Effector memory CD4-positive, alpha-beta T cell (primary cell): ENCODE results near the gene SEMA4G.

ENCODE experiments used
- DNase-seq, 3 donors: peaks; one replicate each; pipeline ENCODE4 v3.0.0-alpha.2; 2020
- H3K27ac ChIP-seq: 2 replicates; pipeline ENCODE4 v1.7.0; 2013; ENCODE audit warnings: mild to moderate bottlenecking, low read length, moderate library complexity; ENCODE audit not compliant: insufficient read depth, poor library complexity, severe bottlenecking
- H3K27me3 ChIP-seq: replicated peaks from 2 replicates; pipeline ENCODE4 v1.7.0; 2013; ENCODE audit warnings: mild to moderate bottlenecking, low read length; ENCODE audit not compliant: insufficient read depth, control insufficient read depth, poor library complexity, severe bottlenecking
- H3K36me3 ChIP-seq: 2 replicates; pipeline ENCODE4 v1.7.0; 2013; ENCODE audit warnings: mild to moderate bottlenecking, low read length, moderate library complexity; ENCODE audit not compliant: control insufficient read depth, insufficient read depth
- H3K4me1 ChIP-seq: 2 replicates; pipeline ENCODE4 v1.7.0; 2013; ENCODE audit warnings: low read length, mild to moderate bottlenecking; ENCODE audit not compliant: control insufficient read depth, insufficient read depth, poor library complexity, severe bottlenecking
- H3K4me3 ChIP-seq: 2 replicates; pipeline ENCODE4 v1.7.0; 2013; ENCODE audit warnings: low read length, low read depth, mild to moderate bottlenecking; ENCODE audit not compliant: insufficient read depth, poor library complexity, severe bottlenecking
- H3K9me3 ChIP-seq: 2 replicates; pipeline ENCODE4 v1.7.0; 2013; ENCODE audit warnings: mild to moderate bottlenecking, low read length, moderate library complexity; ENCODE audit not compliant: control insufficient read depth

The SEMA4G gene

DNA sequence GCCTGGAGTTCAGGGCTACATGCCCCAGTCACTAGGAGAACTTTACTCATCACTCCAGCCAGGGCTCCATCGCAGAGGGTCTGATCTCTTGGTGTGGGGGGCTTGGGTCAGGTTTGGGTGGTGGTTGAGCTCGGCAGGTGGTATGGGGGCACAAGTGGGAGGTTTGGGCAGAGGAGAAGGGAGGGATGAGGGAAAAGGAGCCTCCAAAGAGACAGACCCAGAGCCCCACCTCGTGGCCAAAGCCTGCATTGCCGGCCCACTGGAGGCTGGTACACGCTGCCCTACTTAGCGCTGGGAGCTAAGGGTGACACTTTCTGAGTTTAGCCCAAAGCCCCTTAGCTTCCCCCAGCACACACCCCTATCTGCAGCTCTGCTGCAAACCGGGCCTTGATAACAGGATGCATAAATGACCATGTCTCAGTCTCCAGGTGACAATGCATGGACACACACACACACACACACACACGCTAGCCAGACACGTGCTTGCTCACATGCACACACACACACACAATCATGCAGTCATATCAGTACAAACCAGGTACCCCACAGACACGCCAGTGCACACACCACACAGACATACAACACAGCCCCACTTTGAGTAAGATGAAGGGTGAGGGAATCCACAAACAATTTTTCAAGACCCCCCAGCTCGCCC lies 45.1 kb downstream of the SEMA4G start:
- Histone ChIP-seq H3K36me3 (no peaks in the 10 kb centered on the region), H3K9me3 (no peaks in the 10 kb centered on the region), H3K27ac (no peak overlapping the region), H3K4me3 (no peak overlapping the region), H3K4me1 (peaks cover 3% of the 10 kb centered on the region), H3K27me3 (peaks cover 2% of the 10 kb centered on the region)
- DNase-seq: peak; percentile 50 to 63 (median 54)

GRCh38 chr10:101014966-101015581 lies 45.8 kb downstream of the SEMA4G start:
- no peak overlapping the region for H3K27ac ChIP-seq
- H3K4me1 ChIP-seq: peaks cover 3% of the 10 kb centered on the region
- no peak for DNase-seq
- no peaks in the 10 kb centered on the region for H3K9me3 ChIP-seq
- peaks cover 2% of the 10 kb centered on the region for H3K27me3 ChIP-seq
- H3K36me3 ChIP-seq: no peaks in the 10 kb centered on the region
- H3K4me3 ChIP-seq: no peak overlapping the region

GRCh38 chr10:101015582-101015973 lies 46.3 kb downstream of the SEMA4G start:
- Histone ChIP-seq H3K27ac (no peak overlapping the region), H3K27me3 (peaks cover 2% of the 10 kb centered on the region)

DNA sequence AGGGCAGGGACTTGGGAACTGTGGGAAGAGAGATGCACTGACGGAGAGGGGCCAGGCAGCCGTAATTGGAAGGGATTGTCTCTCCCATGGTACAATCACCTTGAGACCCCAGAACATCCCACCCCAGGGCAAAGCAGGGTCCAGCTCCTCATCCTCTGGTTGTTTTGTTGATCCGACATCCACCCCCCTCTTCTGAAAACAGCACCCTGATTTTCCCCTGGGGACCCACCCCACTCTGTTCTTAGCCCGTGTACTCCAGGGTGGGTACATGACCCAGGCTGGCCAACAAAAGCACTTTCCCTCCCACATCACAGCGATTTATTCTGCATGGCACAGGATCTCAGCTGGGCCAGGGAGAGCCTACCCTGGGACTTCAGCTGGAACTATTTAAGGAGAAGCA lies 47.5 kb downstream of the SEMA4G start:
- H3K27ac ChIP-seq: no peak overlapping the region
- H3K4me1 ChIP-seq: peaks cover 3% of the 10 kb centered on the region
- DNase-seq: no peak
- H3K27me3 ChIP-seq: peaks cover 2% of the 10 kb centered on the region
- H3K36me3 ChIP-seq: no peaks in the 10 kb centered on the region
- H3K4me3 ChIP-seq: no peak overlapping the region
- no peaks in the 10 kb centered on the region for H3K9me3 ChIP-seq

More at GRCh38 chr10:101015582-101015973, 46.3 kb downstream of the SEMA4G start:
- H3K4me3 ChIP-seq: no peak overlapping the region
- peaks cover 3% of the 10 kb centered on the region for H3K4me1 ChIP-seq
- no peaks in the 10 kb centered on the region for H3K9me3 ChIP-seq
- H3K36me3 ChIP-seq: no peaks in the 10 kb centered on the region
- DNase-seq: no peak

- Histone ChIP-seq H3K9me3 (no peaks in the 10 kb centered on the region), H3K4me1 (peaks cover 3% of the 10 kb centered on the region), H3K27ac (no peak overlapping the region), H3K27me3 (peaks cover 2% of the 10 kb centered on the region), H3K36me3 (no peaks in the 10 kb centered on the region), H3K4me3 (no peak overlapping the region)
- no peak for DNase-seq
Observed at GRCh38 chr10:101018118-101018599, 48.9 kb downstream of the SEMA4G start.

- H3K27ac ChIP-seq: no peak overlapping the region
- H3K27me3 ChIP-seq: peaks cover 2% of the 10 kb centered on the region
- H3K36me3 ChIP-seq: no peaks in the 10 kb centered on the region
- H3K4me3 ChIP-seq: no peak overlapping the region
- H3K4me1 ChIP-seq: peaks cover 3% of the 10 kb centered on the region
- H3K9me3 ChIP-seq: no peaks in the 10 kb centered on the region
- peak; percentile 32 to 47 (median 46) for DNase-seq
Observed at GRCh38 chr10:101018600-101019439, 49.5 kb downstream of the SEMA4G start.
